CD4-positive, alpha-beta T cell treated with Interleukin-10 for 1 hour (primary cell): Measurements from ENCODE around the gene CD74.

ENCODE experiments used
- DNase-seq: peaks from one replicate; pipeline ENCODE4 v3.0.0-alpha.2; 2020

The CD74 gene

DNA sequence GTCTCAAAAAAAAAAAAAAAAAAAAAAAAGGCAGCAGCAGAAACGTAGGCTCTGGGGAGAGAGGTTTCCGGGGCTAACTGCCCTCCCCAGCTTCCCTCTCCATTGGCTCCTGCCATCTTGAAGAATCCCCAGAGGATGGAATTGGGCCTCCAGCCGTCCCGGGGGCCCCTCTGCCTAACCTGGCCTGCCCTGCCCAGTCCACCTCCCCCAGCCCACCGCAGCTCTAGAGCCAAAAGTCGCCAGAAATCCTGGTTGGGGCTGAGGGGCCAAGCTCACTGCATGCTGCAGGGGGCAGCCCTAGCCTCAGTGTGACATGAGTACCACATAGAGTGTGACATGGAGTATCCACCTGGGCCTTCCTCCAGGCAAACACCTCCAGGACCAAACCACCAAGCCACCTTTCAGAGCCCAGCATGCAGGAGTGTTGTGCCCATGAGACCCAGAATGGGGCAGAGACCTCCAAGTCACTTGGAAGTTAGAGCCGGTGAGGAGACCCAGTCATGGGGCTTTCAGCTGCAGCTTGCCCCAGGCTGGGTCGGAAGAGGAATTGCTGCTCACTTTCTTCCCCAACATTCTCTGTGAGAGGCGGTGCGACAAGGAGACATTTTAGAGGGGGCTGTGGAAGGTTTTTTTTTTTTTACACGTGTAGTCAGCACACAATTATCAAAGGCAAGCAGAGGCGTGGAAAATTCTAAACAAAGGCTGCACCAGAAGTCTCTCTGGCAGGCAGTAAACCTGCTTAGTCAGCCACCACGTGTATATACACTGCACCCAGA, 17.6 kb downstream of the CD74 start:
- no peak for DNase-seq

DNA sequence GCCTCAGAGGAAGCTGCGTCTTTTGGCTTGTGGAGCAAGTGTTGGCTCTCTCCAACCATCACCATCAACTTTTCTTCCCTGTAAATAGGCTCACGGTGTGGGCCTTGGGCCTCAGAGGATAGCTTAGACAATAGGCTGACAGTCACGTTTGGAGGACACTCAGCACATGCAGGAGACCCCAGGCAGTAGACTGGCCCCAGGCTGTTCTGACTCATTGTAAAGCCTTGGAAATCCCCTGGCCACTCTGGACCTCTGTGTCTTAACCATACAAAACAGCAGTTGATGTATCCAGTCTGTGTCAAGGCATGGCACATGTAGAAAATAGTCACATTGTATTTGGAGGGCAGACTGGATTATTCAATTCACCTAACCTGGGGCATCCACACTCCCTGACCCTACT, 18.6 kb downstream of the CD74 start:
- no peak for DNase-seq

DNA sequence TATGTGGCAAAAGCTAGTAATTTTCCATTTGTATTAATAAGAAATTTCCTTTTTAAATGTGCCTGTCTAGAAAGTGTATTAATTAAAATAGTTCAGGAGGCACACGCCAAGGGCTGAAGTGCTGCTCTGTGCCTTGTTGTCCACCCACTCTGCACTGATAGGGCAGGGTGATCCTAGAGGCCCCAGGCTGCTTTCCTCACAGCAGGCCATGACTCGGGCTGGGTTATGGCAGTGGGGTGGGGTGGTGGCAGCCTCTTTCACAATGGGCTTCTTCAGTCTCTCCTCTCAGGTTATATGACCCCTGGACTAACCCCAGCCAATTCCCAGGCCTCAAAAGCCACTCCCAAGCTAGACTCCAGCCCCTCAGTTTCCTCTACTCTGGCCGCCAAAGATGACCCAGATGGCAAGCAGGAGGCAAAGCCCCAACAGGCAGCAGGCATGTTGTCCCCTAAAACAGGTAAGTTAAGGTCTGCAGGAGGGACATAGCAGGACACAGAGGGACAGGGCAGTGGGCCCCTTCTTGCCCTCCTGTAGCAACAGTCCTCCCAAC, 19.5 kb downstream of the CD74 start:
- no peak for DNase-seq

DNA sequence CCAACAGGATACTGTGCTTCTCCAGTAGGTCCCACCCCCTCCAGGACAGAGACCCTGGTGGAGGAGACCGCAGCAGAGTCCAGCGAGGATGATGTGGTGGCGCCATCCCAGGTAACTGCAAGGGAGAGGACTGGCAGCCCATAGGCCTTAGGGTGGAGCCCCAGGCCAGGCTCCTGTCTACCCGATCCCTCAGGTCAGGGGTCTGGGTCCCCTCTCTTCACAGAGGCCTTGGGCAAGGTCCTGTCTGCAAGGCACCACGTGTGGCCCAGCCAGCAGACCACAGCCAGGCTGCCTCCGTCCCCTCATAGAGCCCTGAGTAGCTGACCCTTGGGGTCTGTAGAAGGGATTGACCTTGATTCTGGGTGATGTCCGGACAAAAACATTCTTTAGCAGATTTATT, 20.0 kb downstream of the CD74 start:
- no peak for DNase-seq

DNA sequence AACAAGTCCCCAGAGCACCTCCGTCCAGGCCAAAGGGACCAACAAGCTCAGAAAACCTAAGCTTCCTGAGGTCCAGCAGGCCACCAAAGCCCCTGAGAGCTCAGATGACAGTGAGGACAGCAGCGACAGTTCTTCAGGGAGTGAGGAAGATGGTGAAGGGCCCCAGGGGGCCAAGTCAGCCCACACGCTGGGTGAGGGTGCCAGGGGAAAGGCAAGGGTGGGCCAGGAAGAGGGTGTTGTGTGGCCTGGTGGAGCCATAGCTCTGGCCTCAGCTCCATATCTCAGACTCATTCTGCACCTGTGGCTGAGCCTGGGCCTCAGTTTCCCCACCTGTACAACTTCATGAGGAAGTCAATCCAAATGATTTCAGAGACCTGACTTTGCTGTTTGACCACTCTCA, 20.7 kb downstream of the CD74 start:
- DNase-seq = no peak

DNA sequence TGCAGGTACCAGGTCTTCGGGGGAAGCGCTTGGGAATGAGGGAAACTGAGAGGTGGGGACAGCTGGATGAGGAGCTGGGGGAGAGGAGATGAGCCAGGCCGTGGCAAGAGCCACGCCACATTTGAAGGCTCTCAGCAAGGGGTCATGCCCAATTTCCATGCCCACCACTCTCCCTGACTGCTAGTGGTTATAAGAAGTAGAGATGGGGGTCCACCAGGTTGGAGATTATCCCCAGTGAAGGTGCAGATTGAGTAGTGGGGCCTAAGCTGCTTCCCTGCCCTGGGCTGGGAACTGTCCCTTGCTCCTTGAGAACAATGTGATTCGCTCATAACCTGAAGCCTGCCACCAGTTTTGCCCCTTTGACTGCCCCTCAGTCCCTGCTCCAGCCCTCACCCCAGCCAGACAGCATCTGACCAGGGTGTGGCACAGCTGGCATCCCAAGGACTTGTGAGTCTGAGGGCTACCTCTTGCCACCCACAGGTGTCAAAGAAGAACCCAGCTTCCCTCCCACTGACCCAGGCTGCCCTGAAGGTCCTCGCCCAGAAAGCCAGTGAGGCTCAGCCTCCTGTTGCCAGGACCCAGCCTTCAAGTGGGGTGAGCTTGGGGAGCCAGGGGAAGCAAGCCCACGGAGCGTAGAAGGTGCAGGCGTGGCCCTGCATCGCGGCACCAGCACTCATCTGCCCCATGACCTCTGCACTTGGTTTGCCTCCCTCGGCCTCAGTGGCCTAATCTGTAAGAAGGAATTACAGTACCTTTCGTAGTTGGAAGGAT, 21.5 kb downstream of the CD74 start:
- no peak for DNase-seq

DNA sequence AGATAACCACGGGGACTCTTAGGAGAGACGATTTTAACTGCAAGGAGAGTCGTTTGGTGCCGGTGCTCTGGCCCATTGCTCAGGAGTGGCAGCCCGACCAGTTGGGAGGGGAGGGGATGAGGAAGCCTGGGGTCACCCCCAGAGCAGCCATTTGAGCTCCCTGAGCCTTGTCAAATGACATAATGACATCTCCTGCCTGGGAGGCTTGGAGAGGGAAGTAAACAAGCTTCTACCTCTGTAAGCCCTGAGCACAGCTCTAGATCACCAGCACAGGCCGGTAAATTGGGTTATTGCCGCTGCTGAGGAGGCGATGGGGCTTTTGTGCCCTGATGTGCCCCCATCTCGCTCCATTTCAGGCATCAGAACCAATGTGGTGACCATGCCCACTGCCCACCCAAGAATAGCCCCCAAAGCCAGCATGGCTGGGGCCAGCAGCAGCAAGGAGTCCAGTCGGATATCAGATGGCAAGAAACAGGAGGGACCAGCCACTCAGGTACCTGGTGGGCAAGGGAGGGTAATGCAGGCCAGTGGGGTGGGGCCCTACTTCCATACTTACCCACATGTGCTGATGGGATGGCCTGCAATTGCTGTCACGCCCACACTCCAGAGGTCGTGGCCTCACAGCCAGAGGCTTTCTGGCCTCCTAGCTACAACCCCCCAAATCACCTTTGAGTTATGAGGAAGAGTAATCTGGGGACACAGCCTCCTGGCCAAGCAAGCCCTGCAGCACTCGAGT, 23.0 kb downstream of the CD74 start:
- DNase-seq = no peak

DNA sequence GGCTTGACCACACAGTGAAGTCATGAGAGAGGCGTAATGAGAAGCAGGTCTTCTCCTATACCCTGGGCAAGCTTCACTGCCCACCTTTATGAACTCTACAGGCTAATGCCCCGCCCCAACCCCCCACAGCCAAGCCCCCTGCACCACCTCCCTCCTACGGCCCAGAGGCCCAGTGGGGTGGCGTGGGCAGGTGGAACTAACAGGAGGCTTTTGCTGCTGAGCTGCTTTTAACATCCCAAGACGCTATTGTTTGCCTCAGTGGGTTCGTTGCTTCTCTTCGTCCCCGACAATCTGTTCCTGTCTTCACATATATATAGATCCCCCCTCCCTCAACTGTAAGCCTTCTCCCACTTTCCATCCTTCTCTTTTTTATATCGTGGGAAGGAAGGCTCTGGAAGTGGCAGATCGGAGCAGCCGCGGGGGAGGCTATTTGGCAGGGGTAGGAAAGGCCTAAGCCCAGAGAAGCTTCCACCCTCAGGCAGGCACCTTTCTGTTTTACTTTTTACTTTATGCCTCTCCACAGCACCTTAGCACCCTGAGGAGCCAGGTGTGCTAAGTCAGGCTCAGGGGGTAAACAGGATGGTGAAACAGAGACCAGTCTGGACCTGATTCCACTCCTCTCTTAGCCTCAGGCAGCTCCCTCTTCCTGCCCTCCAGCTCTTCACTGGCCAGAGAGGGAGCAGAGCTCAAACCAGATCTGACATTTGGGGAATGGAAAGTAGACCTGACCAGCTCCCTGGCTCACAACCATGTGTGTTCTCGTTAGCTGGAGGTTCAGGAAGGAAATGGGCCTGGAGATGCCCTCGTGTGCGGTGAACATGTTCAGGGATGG, 26.5 kb downstream of the CD74 start:
- no peak for DNase-seq

DNA sequence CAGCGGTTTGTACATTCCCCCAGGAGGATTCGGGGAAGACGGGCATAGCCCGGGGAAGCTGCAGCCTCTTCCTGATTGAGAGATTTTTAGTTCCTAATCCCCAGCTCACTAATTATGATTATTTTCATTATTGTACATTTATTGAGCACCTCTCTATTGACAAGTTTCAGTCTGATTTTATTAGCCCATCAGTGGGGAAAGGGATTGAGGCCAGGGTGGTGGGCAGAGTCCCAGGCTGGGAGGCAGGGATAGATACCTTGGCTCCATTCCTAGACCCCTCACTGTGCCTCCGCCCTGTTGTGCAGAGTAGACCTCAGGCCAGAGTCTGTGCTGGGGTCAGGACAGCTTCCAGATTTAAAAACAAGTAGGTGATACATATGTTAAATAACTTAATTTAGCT, 28.0 kb downstream of the CD74 start:
- DNase-seq = no peak

DNA sequence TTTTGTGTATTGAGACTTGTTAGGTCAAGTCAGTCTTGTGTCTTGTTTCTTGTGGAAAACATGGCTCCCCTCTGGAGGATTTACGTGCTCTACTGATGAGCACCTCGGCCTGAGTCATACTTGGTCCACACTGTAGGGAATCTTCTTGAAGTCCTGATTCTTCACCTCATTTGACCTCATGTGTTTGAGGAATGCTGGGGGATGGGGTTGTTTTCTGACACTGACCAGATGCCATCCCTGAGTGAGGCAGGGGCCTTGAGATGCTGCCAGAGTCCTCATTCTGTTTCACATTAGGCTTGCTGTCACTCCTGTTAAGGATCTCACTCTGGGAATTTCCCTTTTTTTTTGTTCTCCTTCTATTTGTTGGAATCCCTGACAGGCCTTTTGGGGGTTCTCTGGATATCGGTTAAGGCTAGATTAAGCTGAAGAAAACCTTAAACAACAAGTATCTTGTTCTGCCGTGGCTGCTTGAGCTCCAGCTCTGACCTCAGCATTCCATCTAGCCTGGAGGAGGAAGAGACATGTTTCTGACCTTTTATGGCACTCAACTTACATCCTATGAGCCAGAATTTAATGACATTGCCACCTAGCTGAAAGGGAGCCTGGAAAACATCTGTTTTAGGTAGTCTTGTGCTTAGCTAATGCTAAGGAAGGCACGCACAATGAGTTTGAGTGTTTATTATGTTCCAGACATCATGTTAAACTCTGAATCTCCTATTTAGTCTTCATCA, 34.6 kb downstream of the CD74 start:
- DNase-seq = no peak

DNA sequence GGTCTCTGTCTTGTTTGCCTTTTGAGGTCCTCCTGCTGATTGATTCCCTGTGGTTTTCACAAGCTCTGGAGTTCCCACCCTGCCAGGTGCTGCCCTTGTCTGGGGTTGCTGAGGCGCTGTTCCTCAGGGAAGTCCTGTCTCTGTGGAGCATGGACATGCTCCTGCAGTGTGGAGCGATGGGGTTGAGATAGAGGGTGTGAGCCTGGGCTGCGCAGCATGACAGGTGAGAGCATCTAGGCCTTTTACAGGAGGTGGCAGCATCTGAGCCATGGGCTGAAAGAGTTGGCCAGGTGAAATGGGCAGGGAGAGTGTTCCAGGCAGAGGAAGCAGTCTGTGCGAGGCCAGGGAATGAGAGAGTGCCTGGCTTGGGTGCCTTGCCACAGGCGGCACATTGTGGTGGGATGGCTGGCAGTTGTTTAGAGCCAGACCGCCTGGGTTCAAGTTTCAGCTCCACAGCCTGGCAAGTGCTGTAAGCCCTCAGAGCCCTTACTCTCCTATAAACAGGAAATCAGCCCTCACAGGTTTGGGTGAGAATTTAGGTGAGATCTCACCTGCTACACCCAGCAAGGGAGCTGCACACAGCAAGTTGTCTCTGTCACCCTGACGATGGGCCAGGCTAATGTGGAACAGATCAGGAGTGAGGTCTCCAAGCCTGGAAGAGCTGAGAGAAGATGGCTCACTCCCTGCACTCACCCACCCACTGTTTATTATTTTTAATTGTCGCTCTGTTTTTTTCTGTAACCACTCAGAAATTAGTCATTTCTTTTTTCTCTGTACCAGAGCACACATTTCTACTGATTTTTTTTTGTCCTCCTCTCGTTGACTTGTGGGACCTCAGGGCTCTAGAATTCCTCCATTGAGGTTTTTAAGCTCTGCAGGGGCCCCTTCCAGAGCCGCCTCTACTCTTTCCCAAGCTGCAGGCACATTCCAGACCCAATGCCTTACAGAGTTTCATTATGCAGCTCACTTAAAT, 35.6 kb downstream of the CD74 start:
- DNase-seq = peak; percentile 44

DNA sequence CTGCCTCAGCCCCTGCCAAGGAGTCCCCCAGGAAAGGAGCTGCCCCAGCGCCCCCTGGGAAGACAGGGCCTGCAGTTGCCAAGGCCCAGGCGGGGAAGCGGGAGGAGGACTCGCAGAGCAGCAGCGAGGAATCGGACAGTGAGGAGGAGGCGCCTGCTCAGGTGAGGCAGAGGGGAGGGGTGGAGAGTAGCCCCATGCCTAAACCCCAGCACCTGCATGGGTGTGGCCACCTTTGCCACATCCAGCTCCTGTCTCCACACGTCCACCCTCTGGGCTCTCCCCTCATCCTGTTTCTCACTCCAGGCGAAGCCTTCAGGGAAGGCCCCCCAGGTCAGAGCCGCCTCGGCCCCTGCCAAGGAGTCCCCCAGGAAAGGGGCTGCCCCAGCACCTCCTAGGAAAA, 38.1 kb downstream of the CD74 start:
- no peak for DNase-seq

DNA sequence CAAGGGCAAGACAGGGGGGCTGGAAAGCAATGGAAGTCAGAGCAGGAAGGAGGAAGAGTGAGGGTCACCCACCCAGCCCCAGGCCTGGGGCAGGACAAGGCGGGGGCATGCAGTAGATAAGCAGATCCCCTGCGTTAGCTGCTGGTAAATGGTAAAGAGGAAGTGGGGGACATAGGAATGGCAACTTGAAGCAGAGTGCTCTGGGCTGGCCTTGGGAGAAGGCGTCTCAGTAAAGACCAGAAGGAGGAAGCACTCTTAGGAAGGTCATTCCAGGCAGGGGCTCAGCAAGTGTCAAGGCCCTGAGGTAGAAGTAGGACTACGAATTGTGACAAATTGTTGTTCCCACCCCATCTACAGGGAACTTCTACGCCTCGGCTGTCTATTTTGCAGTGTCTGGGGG, 40.1 kb downstream of the CD74 start:
- no peak for DNase-seq

DNA sequence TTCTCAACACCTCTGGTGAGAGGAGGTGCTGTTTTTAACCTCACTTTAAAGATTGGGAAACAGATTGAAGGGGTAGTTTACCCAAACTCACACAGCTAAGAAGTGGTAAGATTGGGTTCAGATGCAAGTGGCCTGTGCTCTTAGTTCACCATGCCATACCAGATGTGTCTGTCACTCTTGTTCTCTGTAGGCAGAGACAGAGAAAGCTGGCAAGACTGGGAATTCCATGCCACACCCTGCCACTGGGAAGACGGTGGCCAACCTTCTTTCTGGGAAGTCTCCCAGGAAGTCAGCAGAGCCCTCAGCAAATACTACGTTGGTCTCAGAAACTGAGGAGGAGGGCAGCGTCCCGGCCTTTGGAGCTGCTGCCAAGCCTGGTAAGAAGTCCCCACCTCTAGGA, 44.2 kb downstream of the CD74 start:
- DNase-seq = no peak

DNA sequence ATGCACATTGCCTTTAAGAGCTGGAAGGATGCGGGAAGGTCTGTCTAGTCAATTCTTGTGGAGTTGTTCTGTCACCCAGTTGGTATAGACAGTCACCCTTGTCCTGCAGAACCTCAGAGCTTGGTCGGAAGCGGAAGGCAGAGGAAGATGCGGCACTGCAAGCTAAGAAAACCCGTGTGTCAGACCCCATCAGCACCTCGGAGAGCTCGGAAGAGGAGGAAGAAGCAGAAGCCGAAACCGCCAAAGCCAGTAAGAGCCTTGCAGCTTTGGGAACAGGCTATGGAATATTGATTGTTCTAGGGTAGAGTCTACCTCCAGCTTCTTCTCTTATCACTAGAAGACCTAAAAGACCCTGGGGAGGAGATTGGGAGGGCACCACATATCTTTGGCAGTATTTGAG, 48.7 kb downstream of the CD74 start:
- DNase-seq = no peak

DNA sequence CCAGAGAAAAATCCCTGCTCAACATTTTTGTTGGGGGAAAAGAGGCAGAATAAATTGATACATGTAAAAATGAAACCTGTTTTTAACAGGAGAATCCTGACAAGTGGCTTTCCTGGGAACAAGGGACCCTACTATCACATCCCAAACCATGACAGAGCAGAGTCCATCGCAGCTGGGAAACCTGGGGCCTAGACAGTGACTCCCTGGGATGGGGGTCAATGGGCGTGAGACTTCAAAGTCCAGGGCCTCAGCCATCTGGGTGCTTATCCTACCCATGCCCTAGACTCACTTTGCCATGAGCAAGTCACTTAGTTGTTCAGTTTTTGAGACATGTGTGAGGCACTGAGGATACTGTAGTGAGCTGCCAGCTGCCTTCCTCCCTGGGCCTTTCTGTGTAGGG, 49.5 kb downstream of the CD74 start:
- DNase-seq = no peak

DNA sequence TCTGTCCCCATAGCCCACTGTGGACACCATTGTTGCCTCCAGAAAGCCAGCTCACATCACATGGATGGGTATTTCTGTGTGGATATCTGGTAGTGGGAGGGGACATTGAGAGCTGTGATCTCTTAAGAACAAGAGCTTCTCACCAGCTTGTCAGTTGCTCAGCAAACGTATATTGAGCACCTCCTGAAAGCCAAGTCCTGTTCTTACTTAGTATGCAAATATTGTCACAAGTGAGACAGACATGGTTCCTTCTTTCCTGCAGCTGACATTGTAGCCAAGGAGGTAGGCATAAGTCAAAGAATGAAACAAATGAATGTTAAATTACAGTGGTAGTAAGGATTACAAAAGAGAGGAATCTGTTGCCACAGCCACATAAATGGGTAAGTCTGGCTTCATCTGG, 51.4 kb downstream of the CD74 start:
- no peak for DNase-seq

DNA sequence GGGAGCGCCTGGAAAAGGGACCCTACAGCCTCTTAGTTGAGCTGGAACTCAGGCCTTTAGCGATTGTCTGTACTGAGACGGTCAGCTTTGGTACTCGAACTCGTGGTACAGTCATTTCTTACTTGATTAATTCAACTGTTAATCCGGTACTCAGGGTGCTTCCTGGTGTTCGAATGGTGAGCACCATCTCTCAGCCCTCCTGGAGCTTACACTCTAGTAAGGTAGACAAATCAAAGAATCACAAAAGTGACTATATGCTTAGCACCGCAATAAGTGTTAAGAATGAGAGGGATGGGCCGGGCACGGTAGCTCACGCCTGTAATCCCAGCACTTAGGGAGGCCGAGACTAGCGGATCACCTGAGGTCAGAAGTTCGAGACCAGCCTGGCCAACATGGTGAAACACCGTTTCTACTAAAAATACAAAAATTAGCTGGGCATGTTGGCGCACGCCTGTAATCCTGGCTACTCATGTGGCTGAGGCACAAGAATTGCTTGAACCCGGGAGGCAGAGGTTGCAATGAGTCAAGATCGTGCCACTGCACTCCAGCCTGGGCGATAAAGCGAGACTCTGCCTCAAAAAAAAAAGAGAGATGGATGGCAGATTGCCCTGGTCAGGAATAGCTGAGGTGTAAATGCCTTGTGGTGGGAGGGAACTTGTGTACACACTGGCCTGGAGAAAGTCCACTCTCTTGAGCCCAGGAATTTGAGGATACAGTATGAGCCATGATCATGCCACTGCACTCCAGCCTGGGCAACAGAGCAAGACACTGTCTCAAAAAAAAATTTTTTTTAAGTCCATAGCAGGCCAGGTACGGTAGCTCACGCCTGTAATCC, 54.2 kb downstream of the CD74 start:
- DNase-seq = no peak
